K562 (cell line): Measurements from ENCODE around the gene ADGRL3. TPM values are rescaled to one million over a fixed set of nuclear protein-coding genes. Genes with fewer than 3 reads are reported as not detected.

ENCODE experiments used
- ATAC-seq: fragments of 200-7000 bp; cut with Tn5 transposase; 3 replicates; pipeline ENCODE4 v1.9.1; 2020; ENCODE audit warnings: moderate library complexity
- BruUV-seq: library from RNA; stranded (reverse); fragments of 400-500 nt; replicated peaks from 2 replicates; lab custom pipeline; 2021; lab: Mats Ljungman, UMichigan
- CTCF ChIA-PET: fragments of 300-600 bp; formaldehyde crosslinking; extraction: SDS; loops from one replicate; lab custom pipeline; 2021; ENCODE audit warnings: low intra/inter-chr PET ratio; lab: Yijun Ruan, JAX
- POLR2A ChIA-PET: fragments of 300-600, 350-650 bp; sonication (Branson Sonifier 250); formaldehyde crosslinking; extraction: SDS; loops from one replicate; lab custom pipeline; 2021; ENCODE audit warnings: antibody characterized with exemption, inconsistent platforms; lab: Yijun Ruan, JAX
- DNase-seq, 4 experiments: peaks; one replicate each; pipeline versions ENCODE4 v3.0.0 to v3.0.0-alpha.2; 2011 to 2018; ENCODE audit warnings: low spot score in 3 of 4, mixed read lengths in 3 of 4; ENCODE audit errors: extremely low read depth in 1 of 4
- FAIRE-seq: peaks from 2 replicates; lab custom pipeline; 2011; peaks lifted over from hg19 to GRCh38; lab: Jason Lieb, UNC
- H2AFZ ChIP-seq: 2 replicates; pipeline ENCODE4 v1.6.0; 2011; ENCODE audit warnings: low read depth, low read length, control low read depth, inconsistent platforms
- H3K27ac ChIP-seq: fragments of 200-600 bp; 3 replicates; pipeline ENCODE4 v1.8.0; 2011; ENCODE audit warnings: low read depth, mild to moderate bottlenecking, control low read depth, inconsistent platforms, low read length, moderate library complexity, mixed read lengths; ENCODE audit errors: extremely low read depth
- H3K27me3 ChIP-seq, 2 experiments: fragments of 300-600 bp in 1 of 2; 2 replicates in 1 of 2; 3 replicates in 1 of 2; pipeline versions ENCODE4 v1.6.0 to v1.8.0; 2011; ENCODE audit warnings: inconsistent platforms in 2 of 2, low read length in 2 of 2, mild to moderate bottlenecking in 1 of 2, mixed read lengths in 1 of 2, moderate library complexity in 1 of 2; ENCODE audit not compliant: control insufficient read depth in 2 of 2, insufficient read depth in 2 of 2
- H3K36me3 ChIP-seq: fragments of 300-600 bp; 3 replicates; pipeline ENCODE4 v1.8.0; 2011; ENCODE audit warnings: mild to moderate bottlenecking, low read length, inconsistent platforms; ENCODE audit not compliant: control insufficient read depth, insufficient read depth
- H3K4me1 ChIP-seq, 2 experiments: fragments of 200-600 bp in 1 of 2; replicated peaks in 1 of 2; 2 replicates in 1 of 2; 3 replicates in 1 of 2; pipeline versions ENCODE4 v1.5.1 to v1.8.0; 2011; ENCODE audit warnings: inconsistent platforms in 2 of 2, low read length in 2 of 2, mild to moderate bottlenecking in 1 of 2, mixed read lengths in 1 of 2, moderate library complexity in 1 of 2; ENCODE audit not compliant: control insufficient read depth in 2 of 2, insufficient read depth in 2 of 2
- H3K4me2 ChIP-seq: 2 replicates; pipeline ENCODE4 v1.6.1; 2011; ENCODE audit warnings: low read length, control low read depth, inconsistent platforms, mixed read lengths; ENCODE audit not compliant: insufficient read depth
- H3K4me3 ChIP-seq: fragments of 200-600 bp; sonication (generic), shearing (Covaris generic); 2 replicates; pipeline ENCODE4 v1.5.1; 2016; ENCODE audit warnings: control low read depth, inconsistent platforms
- H3K79me2 ChIP-seq: fragments of 200-600 bp; 3 replicates; pipeline ENCODE4 v1.8.0; 2011; ENCODE audit warnings: low read length, inconsistent platforms; ENCODE audit not compliant: control insufficient read depth, insufficient read depth
- H3K9ac ChIP-seq, 2 experiments: 2 replicates each; pipeline versions ENCODE4 v1.6.0 to v1.6.1; 2011; ENCODE audit warnings: low read depth in 2 of 2, low read length in 2 of 2, control low read depth in 1 of 2, inconsistent platforms in 1 of 2, mild to moderate bottlenecking in 1 of 2, mixed read lengths in 1 of 2; ENCODE audit not compliant: insufficient read depth in 1 of 2
- H3K9me1 ChIP-seq: one replicate; pipeline ENCODE4 v1.6.0; 2011; ENCODE audit warnings: inconsistent platforms, mild to moderate bottlenecking, low read length, moderate library complexity; ENCODE audit not compliant: control insufficient read depth, insufficient read depth
- H3K9me3 ChIP-seq: replicated peaks from 2 replicates; pipeline ENCODE4 v1.5.1; 2011; ENCODE audit warnings: low read depth, low read length, inconsistent platforms; ENCODE audit not compliant: control insufficient read depth, insufficient read depth
- H4K20me1 ChIP-seq: replicated peaks from 2 replicates; pipeline ENCODE4 v1.6.1; 2011; ENCODE audit warnings: low read length, inconsistent platforms, mixed read lengths; ENCODE audit not compliant: control insufficient read depth, insufficient read depth
- BRCA1 ChIP-seq, 2 experiments: fragments of 450-650 bp in 1 of 2; sonication (generic) in 1 of 2; formaldehyde crosslinking in 1 of 2; IDR thresholded peaks; 2 replicates each; pipeline versions ENCODE4 v1.5.0 to v1.6.1; 2017 to 2020; ENCODE audit warnings: mild to moderate bottlenecking in 1 of 2, missing genetic modification reagents in 1 of 2
- CBFA2T3 ChIP-seq: fragments of 450-650 bp; IDR thresholded peaks from 2 replicates; pipeline ENCODE4 v1.6.1; 2017
- CCAR2 ChIP-seq: fragments of 200-400 bp; formaldehyde crosslinking; IDR thresholded peaks from 2 replicates; pipeline ENCODE4 v1.6.1; 2017; ENCODE audit warnings: mild to moderate bottlenecking, low read depth, low read length
- L3MBTL2 ChIP-seq: fragments of 450-650 bp; IDR thresholded peaks from 2 replicates; pipeline ENCODE4 v1.6.1; 2016; ENCODE audit warnings: mild to moderate bottlenecking, moderate library complexity
- MAFG ChIP-seq: fragments of 450-650 bp; conservative IDR thresholded peaks from 2 replicates; pipeline ENCODE4 v1.6.1; 2016; ENCODE audit warnings: missing genetic modification characterization, missing compliant biosample characterization
- MLX ChIP-seq, 2 experiments: fragments of 450-650 bp in 1 of 2; sonication (generic) in 1 of 2; formaldehyde crosslinking; conservative IDR thresholded peaks; 2 replicates each; pipeline versions ENCODE4 v1.4.0 to v1.8.1; 2020 to 2022; ENCODE audit warnings: mild to moderate bottlenecking in 1 of 2, missing genetic modification reagents in 1 of 2
- PHB ChIP-seq: fragments of 250-450 bp; sonication (Bioruptor Pico); IDR thresholded peaks from 2 replicates; pipeline ENCODE4 v1.5.0; 2021
- POLR2H ChIP-seq: IDR thresholded peaks from 2 replicates; pipeline ENCODE4 v1.6.1; 2016; ENCODE audit warnings: missing genetic modification characterization, low read depth, mild to moderate bottlenecking, control low read depth, missing compliant biosample characterization, moderate library complexity
- SAFB2 ChIP-seq: fragments of 200-400 bp; formaldehyde crosslinking; IDR thresholded peaks from 2 replicates; pipeline ENCODE4 v1.6.1; 2018; ENCODE audit warnings: borderline replicate concordance, low read length, low read depth, moderate library complexity; ENCODE audit not compliant: severe bottlenecking
- SRSF7 ChIP-seq: fragments of 200-400 bp; formaldehyde crosslinking; optimal IDR thresholded peaks from 2 replicates; pipeline ENCODE3; 2017; ENCODE audit warnings: mild to moderate bottlenecking, low read depth, low read length
- TBL1XR1 ChIP-seq, 2 experiments: IDR thresholded peaks; 2 replicates each; pipeline ENCODE4 v1.6.1; 2012; ENCODE audit warnings: improper control_type of control experiment in 2 of 2, low read length in 2 of 2, mild to moderate bottlenecking in 1 of 2
- TRIM24 ChIP-seq, 2 experiments: fragments of 450-650 bp; IDR thresholded peaks; 2 replicates each; pipeline ENCODE4 v1.6.1; 2016
- TRIM28 ChIP-seq: fragments of 450-650 bp; IDR thresholded peaks from 2 replicates; pipeline ENCODE4 v1.6.1; 2017
- ZFP1 ChIP-seq: fragments of 450-650 bp; formaldehyde crosslinking; IDR thresholded peaks from 2 replicates; pipeline ENCODE4 v1.4.0; 2020; ENCODE audit warnings: mild to moderate bottlenecking, mixed read lengths
- ZNF766 ChIP-seq: fragments of 200-800 bp; sonication (Bioruptor generic); conservative IDR thresholded peaks from 2 replicates; pipeline ENCODE4 v1.6.1; 2016; ENCODE audit warnings: missing genetic modification characterization, missing compliant biosample characterization
- WGBS: fragments of 100-300 bp; shearing (Covaris generic); methylation state at CpG from one replicate; pipeline ENCODE4 v1.1.6; 2016; ENCODE audit warnings: low coverage, mixed read lengths; ENCODE audit not compliant: insufficient coverage; ENCODE audit errors: missing lambda C conversion rate; 5-methylcytosine and 5-hydroxymethylcytosine counted together
- in situ Hi-C: fragments of 300-500 bp; cut with MboI; formaldehyde crosslinking; loops from 4 replicates; pipeline ENCODE4 v1.15.0; 2018; ENCODE audit warnings: inconsistent platforms, mixed read lengths
- intact Hi-C: fragments of 100-400 bp; cut with micrococcal nuclease; formaldehyde crosslinking; loops from 2 replicates; pipeline ENCODE4 v1.14.2; 2022
- polyA plus RNA-seq, 8 experiments: library from polyadenylated mRNA; depleted of rRNA in 4 of 8; stranded (reverse) in 5 of 8; unstranded in 3 of 8; fragments of >200 nt; fragmentation: Nextera tagmentation in 2 of 8; fragmentation: Illumina TruSeq in 1 of 8; extraction: Ambion mirVana in 2 of 8; extraction: Trizol in 1 of 8; gene quantifications; 2 replicates each; pipeline versions ENCODE4 v1.2.1 to v1.2.3, GENCODE V29; 2011 to 2014; ENCODE audit warnings: inconsistent platforms in 1 of 8, missing spikeins in 1 of 8
- total RNA-seq, 7 experiments: library from RNA; depleted of rRNA in 6 of 7; stranded (reverse); fragments of >200 nt in 6 of 7; fragmentation: Illumina TruSeq in 2 of 7; extraction: Trizol in 2 of 7; gene quantifications; 2 replicates each; pipeline versions ENCODE4 v1.2.1 to v1.2.3, GENCODE V29; 2011 to 2021; ENCODE audit warnings: low replicate concordance in 1 of 7
- TF ChIP-seq, protein P1 (sequence below), 2 experiments: fragments of 250-450 bp in 1 of 2; fragments of 450-650 bp in 1 of 2; sonication (Bioruptor Pico) in 1 of 2; IDR thresholded peaks; 2 replicates each; pipeline versions ENCODE4 v1.6.1 to v1.8.0; 2016 to 2021; ENCODE audit warnings: mild to moderate bottlenecking in 2 of 2, moderate library complexity in 2 of 2, missing compliant biosample characterization in 1 of 2, missing genetic modification characterization in 1 of 2

Gene ADGRL3
- total and polyA plus RNA-seq, 9 of the 15 experiments (the other 6 are each of a cell fraction or from before 2014, with no cell fraction given): 0.03 to 0.14 (median 0.04) TPM; not detected in 2

- no peaks in the 10 kb centered on the region for H4K20me1 ChIP-seq
- H3K9me1 ChIP-seq: no peaks in the 10 kb centered on the region
- no peak for DNase-seq
- no peaks in the 10 kb centered on the region for H3K4me1 ChIP-seq
- no peak overlapping the region for H3K4me2 ChIP-seq
- WGBS: 4% methylated on average over 4 of the region's 4 CpGs
- intact Hi-C loops (no loop called here), in situ Hi-C loops (no loop called here)
- ATAC-seq: no peak
- ChIA-PET CTCF (no interaction called here), POLR2A (no interaction called here)
- no peaks in the 10 kb centered on the region for H3K36me3 ChIP-seq
- H2AFZ ChIP-seq: no peak overlapping the region
- no peaks in the 10 kb centered on the region for H3K9me3 ChIP-seq
- no peaks in the 10 kb centered on the region for H3K79me2 ChIP-seq
- H3K9ac ChIP-seq: no peak overlapping the region
- FAIRE-seq: no peak
- BruUV-seq: no TSS peak
- TF ChIP-seq ZFP1 (no peak), MLX (CRISPR knock-in tag; conservative IDR thresholded peaks at IDR 0.05) (no peak), TBL1XR1 (IDR thresholded peaks at IDR 0.05; ENCODE audit: low read length in 2 of 2) (no peak), TRIM28 (no peak)
- TF ChIP-seq, all 486 proteins: peak for 0
- Histone ChIP-seq H3K4me3 (no peak overlapping the region), H3K27me3 (no peaks in the 10 kb centered on the region), H3K27ac (no peak overlapping the region)
Observed at GRCh38 chr4:61741327-61742096, 541.4 kb downstream of the ADGRL3 start.

- Histone ChIP-seq H4K20me1 (no peaks in the 10 kb centered on the region), H3K36me3 (no peaks in the 10 kb centered on the region), H3K27ac (no peak overlapping the region), H2AFZ (no peak overlapping the region), H3K27me3 (no peaks in the 10 kb centered on the region), H3K4me1 (no peaks in the 10 kb centered on the region), H3K79me2 (no peaks in the 10 kb centered on the region), H3K9me1 (no peaks in the 10 kb centered on the region), H3K4me3 (no peak overlapping the region), H3K9me3 (no peaks in the 10 kb centered on the region), H3K9ac (no peak overlapping the region), H3K4me2 (no peak overlapping the region)
- WGBS: 7% methylated on average over 5 of the region's 5 CpGs
- intact Hi-C loops (no loop called here), in situ Hi-C loops (no loop called here)
- ATAC-seq (no peak), DNase-seq (no peak), FAIRE-seq (no peak)
- POLR2A ChIA-PET: no interaction called here
- CTCF ChIA-PET: no interaction called here
- no TSS peak for BruUV-seq
- TF ChIP-seq ZNF766 (CRISPR knock-in tag): no peak
- TF ChIP-seq L3MBTL2: no peak
- TF ChIP-seq BRCA1 (IDR thresholded peaks at IDR 0.05): no peak
- TF ChIP-seq BRCA1 (CRISPR knock-in tag; IDR thresholded peaks at IDR 0.05): no peak
- TF ChIP-seq TRIM24 (IDR thresholded peaks at IDR 0.05): no peak
- no peak for TF ChIP-seq POLR2H (tag)
- no peak for TF ChIP-seq CCAR2
- TF ChIP-seq CBFA2T3: no peak
- TF ChIP-seq, protein P1, sequence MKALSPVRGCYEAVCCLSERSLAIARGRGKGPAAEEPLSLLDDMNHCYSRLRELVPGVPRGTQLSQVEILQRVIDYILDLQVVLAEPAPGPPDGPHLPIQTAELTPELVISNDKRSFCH (CRISPR knock-in tag; IDR thresholded peaks at IDR 0.05): no peak
- TF ChIP-seq, protein P1 (tag; IDR thresholded peaks at IDR 0.05): no peak
- TF ChIP-seq SAFB2: no peak
- TF ChIP-seq MAFG (tag): no peak
- TF ChIP-seq SRSF7: no peak
- TF ChIP-seq PHB: no peak
Observed at GRCh38 chr4:61750810-61751209, 550.7 kb downstream of the ADGRL3 start.
